IMR-90 (cell line): ENCODE measurements around the gene TAF10.

ENCODE experiments used
- BHLHE40 ChIP-seq: fragments of 150-350 bp; IDR thresholded peaks from 2 replicates; pipeline ENCODE4 v1.6.1; 2016; ENCODE audit warnings: mild to moderate bottlenecking, low read depth, low read length
- CEBPB ChIP-seq: IDR thresholded peaks from 2 replicates; pipeline ENCODE4 v1.6.1; 2012; ENCODE audit warnings: low read depth, low read length, improper control_type of control experiment
- CTCF ChIP-seq: conservative IDR thresholded peaks from 2 replicates; pipeline ENCODE4 v1.5.1; 2012; ENCODE audit warnings: mild to moderate bottlenecking, low read depth, low read length, improper control_type of control experiment
- MAFK ChIP-seq: IDR thresholded peaks from 2 replicates; pipeline ENCODE4 v1.6.1; 2012; ENCODE audit warnings: low read depth, low read length, improper control_type of control experiment
- MAZ ChIP-seq: IDR thresholded peaks from 2 replicates; pipeline ENCODE4 v1.6.1; 2012; ENCODE audit warnings: low read depth, mild to moderate bottlenecking, low read length, improper control_type of control experiment, moderate library complexity, borderline replicate concordance
- POLR2A ChIP-seq: IDR thresholded peaks from 2 replicates; pipeline ENCODE4 v1.6.1; 2012; ENCODE audit warnings: mild to moderate bottlenecking, low read depth, low read length
- RAD21 ChIP-seq: IDR thresholded peaks from 2 replicates; pipeline ENCODE4 v1.6.1; 2012; ENCODE audit warnings: low read length, improper control_type of control experiment

DNA sequence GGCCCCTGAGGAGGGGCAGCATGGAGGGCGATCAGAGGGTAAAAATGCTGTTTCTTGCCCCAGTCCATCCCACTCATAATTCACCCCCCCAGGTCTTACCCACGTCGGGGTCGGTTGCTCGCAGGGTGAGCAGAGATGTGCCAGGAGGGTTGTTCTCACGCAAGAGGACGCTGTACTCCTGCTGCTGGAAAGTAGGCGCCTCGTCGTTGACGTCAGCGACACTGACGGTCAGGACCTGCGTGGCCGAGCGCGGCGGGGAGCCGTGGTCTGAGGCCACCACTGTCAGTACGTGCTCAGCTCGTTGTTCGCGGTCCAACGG, 17.5 kb upstream of the TAF10 start:
- no peak for TF ChIP-seq MAFK
- no peak for TF ChIP-seq CTCF
- TF ChIP-seq POLR2A = no peak
- no peak for TF ChIP-seq MAZ
- TF ChIP-seq CEBPB = no peak
- TF ChIP-seq BHLHE40 = no peak
- TF ChIP-seq RAD21 = no peak
